GM12878 (cell line): ENCODE results near the gene ZBTB7B. TPM values are rescaled to one million over a fixed set of nuclear protein-coding genes. Genes with fewer than 3 reads are reported as not detected.

Source experiments
- CBX3 ChIP-seq: fragments of 200-600 bp; sonication (generic); IDR thresholded peaks from 2 replicates; pipeline ENCODE4 v1.6.1; 2016; ENCODE audit warnings: low read depth, borderline replicate concordance
- CBX5 ChIP-seq: sonication (generic); IDR thresholded peaks from 2 replicates; pipeline ENCODE4 v1.6.1; 2016; ENCODE audit warnings: low read depth, moderate library complexity, mild to moderate bottlenecking, inconsistent platforms
- EGR1 ChIP-seq, 2 experiments: IDR thresholded peaks; 1 replicate in 1 of 2; 2 replicates in 1 of 2; pipeline ENCODE4 v1.6.1; 2011 to 2012; ENCODE audit warnings: low read depth in 2 of 2, low read length in 2 of 2, borderline replicate concordance in 1 of 2, mild to moderate bottlenecking in 1 of 2, moderate library complexity in 1 of 2
- ESRRA ChIP-seq: IDR thresholded peaks from 2 replicates; pipeline ENCODE4 v1.6.1; 2012; ENCODE audit warnings: mild to moderate bottlenecking, low read length, improper control_type of control experiment
- JUND ChIP-seq: IDR thresholded peaks from 2 replicates; pipeline ENCODE4 v1.6.1; 2012; ENCODE audit warnings: low read depth, mild to moderate bottlenecking, low read length, improper control_type of control experiment, moderate library complexity
- MEF2B ChIP-seq: fragments of 450-650 bp; IDR thresholded peaks from 2 replicates; pipeline ENCODE4 v1.6.1; 2018; ENCODE audit warnings: mild to moderate bottlenecking, moderate library complexity; ENCODE audit not compliant: partially characterized antibody, poor library complexity, severe bottlenecking
- NFXL1 ChIP-seq: fragments of 450-650 bp; IDR thresholded peaks from 2 replicates; pipeline ENCODE4 v1.6.1; 2017; ENCODE audit warnings: antibody characterized with exemption, mild to moderate bottlenecking, borderline replicate concordance
- SPI1 ChIP-seq: IDR thresholded peaks from 2 replicates; pipeline ENCODE4 v1.6.1; 2011; ENCODE audit warnings: low read depth, mild to moderate bottlenecking, low read length, moderate library complexity, borderline replicate concordance; ENCODE audit not compliant: insufficient read depth
- SUZ12 ChIP-seq: fragments of 200-600 bp; sonication (generic); IDR thresholded peaks from one replicate; pipeline ENCODE4 v1.6.1; 2018; ENCODE audit warnings: antibody characterized with exemption, mild to moderate bottlenecking; ENCODE audit not compliant: unreplicated experiment
- TBL1XR1 ChIP-seq: IDR thresholded peaks from 2 replicates; pipeline ENCODE4 v1.6.1; 2012; ENCODE audit warnings: low read depth, low read length, improper control_type of control experiment
- polyA plus RNA-seq, 11 experiments: library from polyadenylated mRNA; depleted of rRNA in 4 of 11; unstranded in 6 of 11; stranded (reverse) in 5 of 11; fragments of >200 nt; fragmentation: Nextera tagmentation in 4 of 11; fragmentation: Illumina TruSeq in 1 of 11; extraction: Ambion mirVana in 4 of 11; extraction: Trizol in 1 of 11; gene quantifications; 1 replicate in 1 of 11; 2 replicates in 10 of 11; pipeline versions ENCODE4 v1.2.1 to v1.2.3, GENCODE V29; 2011 to 2016; ENCODE audit warnings: inconsistent platforms in 2 of 11, missing spikeins in 2 of 11, low read depth in 1 of 11
- total RNA-seq, 4 experiments: library from RNA; depleted of rRNA in 3 of 4; stranded (reverse); fragments of >200 nt in 3 of 4; fragmentation: Illumina TruSeq in 1 of 4; extraction: Trizol in 1 of 4; gene quantifications; 2 replicates each; pipeline versions ENCODE4 v1.2.1 to v1.2.3, GENCODE V29; 2013 to 2021
- TF ChIP-seq, protein P1 (sequence below): fragments of 450-650 bp; IDR thresholded peaks from 2 replicates; pipeline ENCODE4 v1.6.1; 2018; ENCODE audit warnings: mild to moderate bottlenecking, low read depth, moderate library complexity; ENCODE audit not compliant: partially characterized antibody
- TF ChIP-seq, protein P2 (sequence below): fragments of 450-650 bp; IDR thresholded peaks from 2 replicates; pipeline ENCODE4 v1.6.1; 2017; ENCODE audit warnings: mild to moderate bottlenecking, low read depth, inconsistent platforms; ENCODE audit not compliant: poor library complexity, severe bottlenecking
- TF ChIP-seq, protein P3 (sequence below): fragments of 450-650 bp; conservative IDR thresholded peaks from 2 replicates; pipeline ENCODE4 v1.6.1; 2017; ENCODE audit warnings: mild to moderate bottlenecking, moderate library complexity
- TF ChIP-seq, protein P4 (sequence below): fragments of 450-650 bp; IDR thresholded peaks from 2 replicates; pipeline ENCODE4 v1.6.1; 2016; ENCODE audit warnings: mild to moderate bottlenecking
- TF ChIP-seq, protein P5 (sequence below): fragments of 150-350 bp; IDR thresholded peaks from 2 replicates; pipeline ENCODE4 v1.6.1; 2014; ENCODE audit warnings: mild to moderate bottlenecking, low read depth, low read length

Gene ZBTB7B
- total and polyA plus RNA-seq, 10 of the 15 experiments (the other 5 are each of a cell fraction or from before 2014, with no cell fraction given) = 0.11 to 44.9 (median 11.3) TPM

DNA sequence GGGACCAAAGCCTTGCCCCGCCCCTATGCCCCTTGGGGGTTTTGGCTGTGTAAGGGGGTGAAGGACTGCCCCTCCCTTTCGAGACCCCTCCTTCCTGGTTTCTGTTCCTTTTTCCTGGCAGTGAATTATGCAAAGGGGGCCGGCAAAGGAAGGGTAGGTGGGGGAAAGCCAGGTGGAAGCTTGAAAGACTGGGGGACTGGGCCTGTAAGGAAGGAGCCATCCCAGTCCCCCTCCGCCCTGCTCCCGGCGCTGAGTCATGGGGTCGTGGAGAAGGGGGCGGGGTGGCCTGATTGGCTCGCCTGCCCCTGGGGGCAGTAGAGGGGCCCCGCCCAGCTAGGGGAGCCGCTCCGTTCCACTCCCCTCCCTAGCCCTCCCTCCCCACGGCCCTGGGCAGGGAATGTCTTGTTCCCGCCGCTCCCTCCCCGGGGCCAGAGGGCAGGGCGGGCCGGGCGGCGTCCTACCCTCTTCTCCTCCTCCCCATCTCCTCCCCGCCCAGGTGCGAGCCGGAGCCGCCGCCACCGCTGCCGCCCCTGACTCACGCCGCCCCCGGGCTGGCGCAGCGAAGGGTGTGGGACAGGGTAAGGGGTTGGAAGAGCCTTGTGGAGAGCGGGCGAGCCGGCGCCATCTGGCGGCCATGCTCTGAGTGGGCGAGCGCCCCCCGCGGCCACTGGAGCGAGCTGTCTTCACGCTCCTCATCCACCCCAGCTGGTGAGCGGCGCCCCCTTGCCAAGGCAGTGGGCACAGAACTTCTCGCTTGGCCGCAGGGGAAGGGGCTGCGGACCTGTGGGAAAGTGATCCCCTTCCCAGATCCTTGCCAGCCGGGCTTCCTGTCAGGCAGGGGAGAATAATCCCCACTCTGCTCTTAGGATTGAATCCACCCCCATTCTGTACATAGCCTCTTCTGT is 14.7 kb downstream of the ZBTB7B start (continued):
- TF ChIP-seq, protein P1, sequence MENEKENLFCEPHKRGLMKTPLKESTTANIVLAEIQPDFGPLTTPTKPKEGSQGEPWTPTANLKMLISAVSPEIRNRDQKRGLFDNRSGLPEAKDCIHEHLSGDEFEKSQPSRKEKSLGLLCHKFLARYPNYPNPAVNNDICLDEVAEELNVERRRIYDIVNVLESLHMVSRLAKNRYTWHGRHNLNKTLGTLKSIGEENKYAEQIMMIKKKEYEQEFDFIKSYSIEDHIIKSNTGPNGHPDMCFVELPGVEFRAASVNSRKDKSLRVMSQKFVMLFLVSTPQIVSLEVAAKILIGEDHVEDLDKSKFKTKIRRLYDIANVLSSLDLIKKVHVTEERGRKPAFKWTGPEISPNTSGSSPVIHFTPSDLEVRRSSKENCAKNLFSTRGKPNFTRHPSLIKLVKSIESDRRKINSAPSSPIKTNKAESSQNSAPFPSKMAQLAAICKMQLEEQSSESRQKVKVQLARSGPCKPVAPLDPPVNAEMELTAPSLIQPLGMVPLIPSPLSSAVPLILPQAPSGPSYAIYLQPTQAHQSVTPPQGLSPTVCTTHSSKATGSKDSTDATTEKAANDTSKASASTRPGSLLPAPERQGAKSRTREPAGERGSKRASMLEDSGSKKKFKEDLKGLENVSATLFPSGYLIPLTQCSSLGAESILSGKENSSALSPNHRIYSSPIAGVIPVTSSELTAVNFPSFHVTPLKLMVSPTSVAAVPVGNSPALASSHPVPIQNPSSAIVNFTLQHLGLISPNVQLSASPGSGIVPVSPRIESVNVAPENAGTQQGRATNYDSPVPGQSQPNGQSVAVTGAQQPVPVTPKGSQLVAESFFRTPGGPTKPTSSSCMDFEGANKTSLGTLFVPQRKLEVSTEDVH = no peak
- TF ChIP-seq MEF2B (peak; percentile 63), ESRRA (peak; percentile 31; the same call in 1 of the 2 replicates), NFXL1 (no peak), EGR1 (IDR thresholded peaks at IDR 0.05; ENCODE audit: borderline replicate concordance in 1 of 2, low read depth in 2 of 2, low read length in 2 of 2) (peak in 1 of 2 experiments; percentile 88; a peak in 2 of 3 replicates), TBL1XR1 (0 out of 2 replicates have a peak, but pooled peaks have one; percentile 11), SPI1 (peak; percentile 89), SUZ12 (no peak), CBX5 (no peak), JUND (no peak), CBX3 (no peak)
- TF ChIP-seq, protein P2, sequence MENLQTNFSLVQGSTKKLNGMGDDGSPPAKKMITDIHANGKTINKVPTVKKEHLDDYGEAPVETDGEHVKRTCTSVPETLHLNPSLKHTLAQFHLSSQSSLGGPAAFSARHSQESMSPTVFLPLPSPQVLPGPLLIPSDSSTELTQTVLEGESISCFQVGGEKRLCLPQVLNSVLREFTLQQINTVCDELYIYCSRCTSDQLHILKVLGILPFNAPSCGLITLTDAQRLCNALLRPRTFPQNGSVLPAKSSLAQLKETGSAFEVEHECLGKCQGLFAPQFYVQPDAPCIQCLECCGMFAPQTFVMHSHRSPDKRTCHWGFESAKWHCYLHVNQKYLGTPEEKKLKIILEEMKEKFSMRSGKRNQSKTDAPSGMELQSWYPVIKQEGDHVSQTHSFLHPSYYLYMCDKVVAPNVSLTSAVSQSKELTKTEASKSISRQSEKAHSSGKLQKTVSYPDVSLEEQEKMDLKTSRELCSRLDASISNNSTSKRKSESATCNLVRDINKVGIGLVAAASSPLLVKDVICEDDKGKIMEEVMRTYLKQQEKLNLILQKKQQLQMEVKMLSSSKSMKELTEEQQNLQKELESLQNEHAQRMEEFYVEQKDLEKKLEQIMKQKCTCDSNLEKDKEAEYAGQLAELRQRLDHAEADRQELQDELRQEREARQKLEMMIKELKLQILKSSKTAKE = no peak
- TF ChIP-seq, protein P3, sequence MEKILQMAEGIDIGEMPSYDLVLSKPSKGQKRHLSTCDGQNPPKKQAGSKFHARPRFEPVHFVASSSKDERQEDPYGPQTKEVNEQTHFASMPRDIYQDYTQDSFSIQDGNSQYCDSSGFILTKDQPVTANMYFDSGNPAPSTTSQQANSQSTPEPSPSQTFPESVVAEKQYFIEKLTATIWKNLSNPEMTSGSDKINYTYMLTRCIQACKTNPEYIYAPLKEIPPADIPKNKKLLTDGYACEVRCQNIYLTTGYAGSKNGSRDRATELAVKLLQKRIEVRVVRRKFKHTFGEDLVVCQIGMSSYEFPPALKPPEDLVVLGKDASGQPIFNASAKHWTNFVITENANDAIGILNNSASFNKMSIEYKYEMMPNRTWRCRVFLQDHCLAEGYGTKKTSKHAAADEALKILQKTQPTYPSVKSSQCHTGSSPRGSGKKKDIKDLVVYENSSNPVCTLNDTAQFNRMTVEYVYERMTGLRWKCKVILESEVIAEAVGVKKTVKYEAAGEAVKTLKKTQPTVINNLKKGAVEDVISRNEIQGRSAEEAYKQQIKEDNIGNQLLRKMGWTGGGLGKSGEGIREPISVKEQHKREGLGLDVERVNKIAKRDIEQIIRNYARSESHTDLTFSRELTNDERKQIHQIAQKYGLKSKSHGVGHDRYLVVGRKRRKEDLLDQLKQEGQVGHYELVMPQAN = peak; percentile 55
- TF ChIP-seq, protein P4, sequence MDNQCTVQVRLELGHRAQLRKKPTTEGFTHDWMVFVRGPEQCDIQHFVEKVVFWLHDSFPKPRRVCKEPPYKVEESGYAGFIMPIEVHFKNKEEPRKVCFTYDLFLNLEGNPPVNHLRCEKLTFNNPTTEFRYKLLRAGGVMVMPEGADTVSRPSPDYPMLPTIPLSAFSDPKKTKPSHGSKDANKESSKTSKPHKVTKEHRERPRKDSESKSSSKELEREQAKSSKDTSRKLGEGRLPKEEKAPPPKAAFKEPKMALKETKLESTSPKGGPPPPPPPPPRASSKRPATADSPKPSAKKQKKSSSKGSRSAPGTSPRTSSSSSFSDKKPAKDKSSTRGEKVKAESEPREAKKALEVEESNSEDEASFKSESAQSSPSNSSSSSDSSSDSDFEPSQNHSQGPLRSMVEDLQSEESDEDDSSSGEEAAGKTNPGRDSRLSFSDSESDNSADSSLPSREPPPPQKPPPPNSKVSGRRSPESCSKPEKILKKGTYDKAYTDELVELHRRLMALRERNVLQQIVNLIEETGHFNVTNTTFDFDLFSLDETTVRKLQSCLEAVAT = no peak; the same call in 1 of the 2 replicates
- TF ChIP-seq, protein P5, sequence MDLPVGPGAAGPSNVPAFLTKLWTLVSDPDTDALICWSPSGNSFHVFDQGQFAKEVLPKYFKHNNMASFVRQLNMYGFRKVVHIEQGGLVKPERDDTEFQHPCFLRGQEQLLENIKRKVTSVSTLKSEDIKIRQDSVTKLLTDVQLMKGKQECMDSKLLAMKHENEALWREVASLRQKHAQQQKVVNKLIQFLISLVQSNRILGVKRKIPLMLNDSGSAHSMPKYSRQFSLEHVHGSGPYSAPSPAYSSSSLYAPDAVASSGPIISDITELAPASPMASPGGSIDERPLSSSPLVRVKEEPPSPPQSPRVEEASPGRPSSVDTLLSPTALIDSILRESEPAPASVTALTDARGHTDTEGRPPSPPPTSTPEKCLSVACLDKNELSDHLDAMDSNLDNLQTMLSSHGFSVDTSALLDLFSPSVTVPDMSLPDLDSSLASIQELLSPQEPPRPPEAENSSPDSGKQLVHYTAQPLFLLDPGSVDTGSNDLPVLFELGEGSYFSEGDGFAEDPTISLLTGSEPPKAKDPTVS = no peak
